ENCODE measurements around the gene TEDDM1.

TEDDM1 gene

DNA sequence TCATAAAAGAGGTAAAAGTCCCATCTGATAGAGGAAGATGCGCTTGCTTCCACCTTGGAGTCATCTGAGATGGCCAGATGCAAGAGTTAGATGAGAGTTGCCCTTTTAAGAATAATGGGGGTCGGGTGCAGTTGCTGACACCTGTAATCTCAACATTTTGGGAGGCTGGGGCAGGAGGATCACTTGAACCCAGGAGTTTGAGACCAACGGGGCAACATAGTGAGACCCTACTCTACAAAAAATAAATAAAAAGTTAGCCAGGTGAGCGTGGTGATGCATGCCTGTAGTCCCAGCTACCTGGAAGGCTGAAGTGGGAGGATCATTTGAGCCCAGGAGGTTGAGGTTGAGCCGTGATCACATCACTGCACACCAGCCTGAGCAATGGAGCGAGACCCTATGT lies 13.5 kb upstream of the TEDDM1 start:
- Mint-ChIP-seq H3K4me1 (no peaks in the 10 kb centered on the region), H3K4me3 (no peak overlapping the region), H3K9me3 (no peaks in the 10 kb centered on the region), H3K27ac (no peak overlapping the region), H3K36me3 (no peaks in the 10 kb centered on the region)
- ATAC-seq (no peak), DNase-seq (ENCODE audit: low spot score in 2 of 2) (no peak)

DNA sequence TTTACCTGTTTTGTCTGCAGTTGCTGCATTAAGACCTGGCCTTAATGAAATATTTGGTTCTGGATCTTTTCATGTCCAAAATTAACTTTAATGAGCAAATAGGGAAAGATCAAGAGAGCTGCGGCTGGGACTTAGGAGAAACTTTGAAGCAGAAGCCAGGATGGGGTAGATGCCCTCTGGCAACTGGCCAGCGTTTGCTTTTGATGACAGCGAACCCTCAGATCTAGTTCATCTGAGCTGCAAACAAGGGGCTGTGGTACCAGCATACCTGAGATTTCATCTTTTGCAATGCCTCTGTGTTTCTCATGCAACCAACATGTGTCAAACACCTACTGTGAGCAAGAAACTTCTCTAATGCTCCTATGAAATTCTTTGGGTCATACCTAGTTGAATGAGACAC lies 13.0 kb upstream of the TEDDM1 start:
- Mint-ChIP-seq H3K36me3 (no peaks in the 10 kb centered on the region), H3K4me1 (no peaks in the 10 kb centered on the region), H3K9me3 (no peaks in the 10 kb centered on the region), H3K4me3 (no peak overlapping the region), H3K27ac (no peak overlapping the region)
- ATAC-seq = no peak
- DNase-seq (ENCODE audit: low spot score in 2 of 2) = no peak

DNA sequence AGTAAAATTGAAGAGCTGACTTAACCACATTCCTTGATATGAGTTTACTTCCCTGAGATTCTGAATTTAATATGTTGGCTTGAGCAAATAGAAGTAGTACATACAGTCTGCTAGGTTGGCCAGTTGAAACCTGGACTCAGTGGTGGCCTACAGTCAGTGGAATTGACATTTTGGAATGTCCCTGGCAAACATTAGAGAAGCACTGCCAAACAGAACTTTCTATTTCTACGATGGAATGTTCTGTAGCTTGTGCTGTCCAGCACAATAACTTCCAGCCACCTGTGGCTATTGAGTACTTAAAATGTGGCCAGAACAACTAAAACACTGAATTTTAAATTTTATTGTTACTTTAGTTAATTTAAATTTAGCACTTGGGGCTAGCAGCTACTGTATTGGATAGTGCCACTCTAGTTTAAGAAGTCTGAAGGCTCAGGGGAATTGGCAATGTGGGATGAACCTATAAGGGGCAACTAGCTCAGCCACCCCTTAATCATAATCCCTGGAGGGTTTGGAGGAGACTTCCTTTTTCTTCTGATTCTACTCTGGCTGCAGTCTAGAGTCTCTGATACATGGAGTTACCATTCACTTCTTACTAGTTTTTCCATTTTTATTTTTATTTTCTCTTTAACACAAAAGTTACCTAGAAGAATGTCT lies 10.3 kb upstream of the TEDDM1 start:
- no peaks in the 10 kb centered on the region for H3K4me1 Mint-ChIP-seq

DNA sequence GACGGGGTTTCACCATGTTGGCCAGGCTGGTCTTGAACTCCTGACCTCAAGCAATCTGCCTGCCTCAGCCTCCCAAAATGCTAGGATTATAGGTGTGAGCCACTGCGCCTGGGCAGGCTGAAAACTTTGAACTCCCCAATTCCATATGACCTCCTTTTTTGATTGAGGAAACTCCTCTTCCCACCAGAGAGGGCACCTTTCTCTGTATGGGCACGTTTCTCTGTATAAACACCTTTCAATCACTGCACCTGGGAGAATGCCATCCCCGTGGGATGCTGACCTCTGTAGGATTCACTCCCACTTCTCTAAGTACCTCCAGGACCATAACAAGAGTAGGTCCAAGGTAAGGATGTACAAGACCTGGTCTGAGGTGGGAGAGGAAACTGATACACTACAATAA lies 9.7 kb upstream of the TEDDM1 start:
- Mint-ChIP-seq H3K36me3 (no peaks in the 10 kb centered on the region), H3K9me3 (peaks cover 4% of the 10 kb centered on the region), H3K27ac (no peak overlapping the region), H3K4me3 (no peak overlapping the region), H3K4me1 (no peaks in the 10 kb centered on the region)
- DNase-seq (ENCODE audit: low spot score in 2 of 2) = no peak
- ATAC-seq = no peak

More for the DNA sequence above, 10.3 kb upstream of the TEDDM1 start:
- Mint-ChIP-seq H3K9me3 (peaks cover under 1% of the 10 kb centered on the region), H3K27ac (no peak overlapping the region), H3K4me3 (no peak overlapping the region), H3K36me3 (no peaks in the 10 kb centered on the region)
- DNase-seq (ENCODE audit: low spot score in 2 of 2) = no peak
- ATAC-seq = no peak

DNA sequence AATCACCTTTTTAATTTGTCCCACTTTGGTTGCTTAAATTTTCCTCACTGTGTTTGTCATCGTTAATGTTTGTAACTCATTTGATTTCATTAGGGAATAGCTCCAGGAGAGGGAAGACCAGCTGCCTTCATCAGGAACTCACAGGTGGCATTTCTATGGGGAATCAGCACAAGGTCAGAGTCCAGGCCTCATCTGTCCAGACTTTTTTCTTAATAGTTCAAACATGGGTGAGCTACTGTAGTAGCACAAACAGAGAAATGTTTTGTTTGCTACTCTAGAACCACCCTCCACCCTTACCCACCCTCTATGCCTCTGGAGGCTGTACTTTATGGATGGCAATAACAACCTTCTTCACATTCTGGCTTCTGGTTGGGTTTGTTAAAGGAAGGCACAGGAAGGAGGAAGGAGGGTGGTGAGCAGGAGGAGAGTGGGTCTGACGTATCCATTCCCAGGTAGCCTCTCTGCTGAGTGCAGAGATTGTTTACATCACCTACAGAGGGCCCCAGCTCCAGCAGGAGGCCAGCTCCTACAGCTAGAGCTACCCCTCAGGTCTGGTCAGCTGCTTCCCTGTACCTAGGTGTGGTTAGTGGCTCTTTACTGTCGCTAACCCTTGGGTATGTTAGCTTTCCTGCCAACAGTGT lies 8.1 kb upstream of the TEDDM1 start:
- DNase-seq (ENCODE audit: low spot score in 2 of 2) (no peak), ATAC-seq (no peak)
- H3K36me3 Mint-ChIP-seq = no peaks in the 10 kb centered on the region
- H3K9me3 Mint-ChIP-seq = peaks cover 4% of the 10 kb centered on the region
- no peak overlapping the region for H3K4me3 Mint-ChIP-seq
- H3K4me1 Mint-ChIP-seq = no peaks in the 10 kb centered on the region
- no peak overlapping the region for H3K27ac Mint-ChIP-seq

DNA sequence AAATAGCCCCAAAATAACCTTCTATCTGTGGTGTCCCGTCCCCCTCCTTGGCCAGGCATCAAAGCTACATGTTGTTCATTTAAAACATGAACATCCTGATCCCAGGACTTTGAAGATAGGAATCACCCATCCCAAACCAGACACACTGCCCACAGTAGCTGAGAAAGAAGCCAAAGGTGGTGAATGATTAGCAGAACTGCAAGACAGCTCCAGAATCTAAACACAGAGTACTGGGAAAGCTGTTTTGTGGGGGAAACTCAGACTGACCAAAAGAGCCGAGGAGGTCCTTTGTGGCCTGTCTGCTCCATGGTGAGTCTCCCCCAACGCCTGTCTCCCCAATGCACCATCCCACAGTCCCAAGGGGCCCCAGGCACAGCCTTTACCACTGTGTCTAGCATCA lies 7.3 kb upstream of the TEDDM1 start:
- Mint-ChIP-seq H3K36me3 (no peaks in the 10 kb centered on the region), H3K4me1 (no peaks in the 10 kb centered on the region), H3K9me3 (peaks cover 4% of the 10 kb centered on the region), H3K27ac (no peak overlapping the region), H3K4me3 (no peak overlapping the region)
- ATAC-seq (no peak), DNase-seq (ENCODE audit: low spot score in 2 of 2) (no peak)

DNA sequence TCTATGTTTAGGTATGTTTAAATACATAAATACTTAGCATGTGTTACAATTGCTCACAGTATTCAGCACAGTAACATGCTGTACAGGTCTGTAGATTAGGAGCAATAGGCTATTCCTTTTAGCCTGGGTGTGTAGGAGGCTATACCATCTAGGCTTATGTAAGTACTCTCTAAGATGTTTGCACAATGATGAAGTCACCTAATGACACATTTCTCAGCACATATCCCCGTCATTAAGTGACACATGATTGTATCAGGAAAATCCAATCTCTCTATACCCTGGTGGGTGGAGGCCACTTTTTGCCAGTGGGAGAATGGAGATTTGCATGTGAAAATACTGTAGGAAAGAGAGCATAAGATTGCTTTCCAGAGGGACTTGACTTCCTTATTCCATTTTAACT lies 5.5 kb upstream of the TEDDM1 start:
- Mint-ChIP-seq H3K9me3 (peaks cover 4% of the 10 kb centered on the region), H3K36me3 (no peaks in the 10 kb centered on the region), H3K4me1 (no peaks in the 10 kb centered on the region), H3K4me3 (no peak overlapping the region), H3K27ac (no peak overlapping the region)
- no peak for ATAC-seq
- no peak for DNase-seq (ENCODE audit: low spot score in 2 of 2)

DNA sequence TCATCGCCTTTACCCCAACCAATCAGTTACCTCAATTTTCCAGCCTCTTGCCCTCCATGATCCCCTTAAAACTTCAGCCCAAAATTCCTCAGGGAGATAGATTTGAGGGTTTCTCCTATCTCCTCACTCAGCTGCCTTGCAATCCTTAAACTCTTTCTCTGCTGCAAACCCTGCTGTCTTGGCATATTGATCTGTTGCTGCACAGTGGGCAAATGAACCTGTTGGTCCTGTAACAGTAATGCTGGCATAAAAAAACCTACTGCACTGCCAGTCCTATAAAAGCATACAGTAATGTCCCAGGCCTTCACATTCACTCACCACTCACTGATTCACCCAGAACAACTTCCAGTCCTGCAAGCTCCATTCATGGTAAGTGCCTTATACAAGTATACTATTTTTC lies 5.1 kb upstream of the TEDDM1 start:
- no peak for ATAC-seq
- Mint-ChIP-seq H3K27ac (no peak overlapping the region), H3K36me3 (no peaks in the 10 kb centered on the region), H3K9me3 (peaks cover 4% of the 10 kb centered on the region), H3K4me1 (no peaks in the 10 kb centered on the region), H3K4me3 (no peak overlapping the region)
- no peak for DNase-seq (ENCODE audit: low spot score in 2 of 2)

DNA sequence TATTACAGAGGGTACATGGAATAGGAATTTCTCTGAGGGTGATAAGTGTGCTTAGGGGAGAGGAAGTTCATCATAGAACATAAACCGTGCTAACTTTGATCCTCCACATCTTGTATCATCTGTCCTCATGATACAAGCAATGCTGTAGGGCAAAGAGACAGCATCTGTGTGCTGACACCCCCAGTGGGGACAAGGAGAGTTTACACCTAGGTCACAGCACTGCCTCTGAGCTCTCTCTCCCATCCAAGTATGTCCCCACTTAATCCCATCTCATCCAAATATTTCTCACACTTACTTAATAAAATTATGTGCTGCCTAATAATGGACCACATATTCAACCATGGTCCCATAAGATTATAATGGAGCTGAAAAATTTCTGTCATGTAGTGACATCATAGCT lies 4.3 kb upstream of the TEDDM1 start:
- ATAC-seq = no peak
- H3K4me1 Mint-ChIP-seq = no peaks in the 10 kb centered on the region
- no peak overlapping the region for H3K4me3 Mint-ChIP-seq
- no peaks in the 10 kb centered on the region for H3K36me3 Mint-ChIP-seq
- peaks cover 4% of the 10 kb centered on the region for H3K9me3 Mint-ChIP-seq
- H3K27ac Mint-ChIP-seq = no peak overlapping the region
- no peak for DNase-seq (ENCODE audit: low spot score in 2 of 2)

DNA sequence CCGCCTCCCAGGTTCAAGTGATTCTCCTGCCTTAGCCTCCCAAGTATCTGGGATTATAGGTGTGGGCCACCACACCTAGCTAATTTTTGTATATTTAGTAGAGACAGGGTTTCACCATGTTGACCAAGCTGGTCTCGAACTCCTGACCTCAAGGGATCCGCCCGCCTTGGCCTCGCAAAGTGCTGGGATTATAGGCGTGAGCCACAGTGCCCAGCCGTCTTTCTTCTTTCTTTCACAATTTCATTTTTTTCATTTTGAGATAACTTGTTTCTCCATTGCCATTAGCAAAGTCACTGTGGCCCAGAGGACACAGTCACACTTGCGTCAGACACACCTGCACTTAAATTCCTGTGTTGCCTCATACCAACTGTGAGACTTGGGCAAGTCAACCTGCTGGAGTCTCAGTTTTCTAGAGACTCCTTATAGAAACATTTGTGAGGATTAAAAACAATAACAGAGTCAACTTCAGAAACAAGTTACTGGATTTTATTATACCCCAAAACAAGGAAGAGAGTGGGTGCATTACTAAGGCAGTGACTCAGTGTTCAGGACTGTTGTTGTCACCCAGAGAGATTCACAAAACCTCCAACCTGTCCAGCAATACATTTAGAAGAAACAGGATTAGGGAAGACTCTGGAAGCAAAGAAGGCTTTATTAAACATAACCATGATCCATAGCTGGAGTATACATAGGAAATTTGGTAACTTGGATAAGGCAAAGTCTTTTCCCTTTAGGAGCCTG lies 2.6 kb downstream of the TEDDM1 start:
- Mint-ChIP-seq H3K4me1 (no peaks in the 10 kb centered on the region), H3K4me3 (no peak overlapping the region), H3K36me3 (no peaks in the 10 kb centered on the region), H3K27ac (no peak overlapping the region), H3K9me3 (no peaks in the 10 kb centered on the region)
- DNase-seq (ENCODE audit: low spot score in 2 of 2) (no peak), ATAC-seq (no peak)

DNA sequence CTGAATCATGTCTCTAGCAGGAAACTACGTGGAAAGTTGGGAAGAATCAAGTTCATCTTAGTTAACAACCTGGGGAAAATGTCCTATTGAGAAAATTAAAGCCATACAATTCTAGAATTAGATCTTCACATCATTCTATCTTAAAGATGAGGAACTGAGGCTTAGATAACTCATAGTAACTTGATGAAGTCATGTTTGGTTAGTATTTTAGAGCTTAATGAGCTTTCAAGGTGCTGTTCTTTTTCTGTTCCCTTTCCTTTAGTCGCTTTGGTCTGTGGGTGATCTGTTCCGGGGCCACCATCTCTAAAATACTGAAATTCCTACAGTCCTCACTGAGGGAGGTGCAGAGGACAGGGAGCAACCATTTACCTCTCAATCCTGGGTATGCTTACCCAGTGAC lies 4.6 kb downstream of the TEDDM1 start:
- ATAC-seq = no peak
- Mint-ChIP-seq H3K9me3 (no peaks in the 10 kb centered on the region), H3K4me3 (no peak overlapping the region)

DNA sequence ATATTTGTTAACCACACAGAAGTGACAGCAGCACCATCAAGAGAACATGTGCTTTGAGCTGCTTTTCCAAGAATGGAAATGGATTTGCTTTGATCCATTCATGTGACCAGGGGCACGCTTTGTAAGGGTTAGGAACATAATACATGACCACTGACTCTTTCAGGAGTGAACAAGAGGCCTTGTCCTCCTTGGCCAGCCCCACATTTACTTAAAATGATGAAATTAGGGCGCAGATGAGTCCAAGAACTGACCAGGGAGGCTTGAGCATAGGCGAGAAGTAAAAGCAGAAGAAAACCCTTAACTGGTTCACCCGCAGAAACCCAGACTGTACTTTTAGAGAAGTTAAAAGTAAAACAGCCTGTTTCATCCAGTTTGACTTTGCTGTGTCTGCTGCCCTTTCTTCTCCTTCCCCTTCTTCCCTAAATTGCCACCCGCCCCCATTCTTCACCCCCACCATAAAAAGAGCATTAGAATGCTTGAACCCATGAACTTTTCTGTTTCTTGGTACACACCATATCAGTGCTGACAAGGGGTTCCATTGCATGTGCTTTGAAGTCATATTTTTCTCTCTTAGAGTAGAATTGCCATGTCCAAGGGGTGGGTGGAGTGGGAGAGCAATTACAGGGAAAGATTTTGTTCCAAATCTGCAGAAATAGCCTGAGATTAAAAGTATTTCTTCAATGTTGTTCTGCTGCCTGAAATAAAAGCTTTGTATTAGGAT lies 6.3 kb downstream of the TEDDM1 start:
- H3K36me3 Mint-ChIP-seq = peaks cover 22% of the 10 kb centered on the region
- H3K4me1 Mint-ChIP-seq = peaks cover 20% of the 10 kb centered on the region
- ATAC-seq (no peak), DNase-seq (ENCODE audit: low spot score in 2 of 2) (no peak)
- H3K27ac Mint-ChIP-seq = no peak overlapping the region
- no peaks in the 10 kb centered on the region for H3K9me3 Mint-ChIP-seq
- no peak overlapping the region for H3K4me3 Mint-ChIP-seq

More for the DNA sequence above, 4.6 kb downstream of the TEDDM1 start:
- Mint-ChIP-seq H3K27ac (no peak overlapping the region), H3K4me1 (peaks cover 4% of the 10 kb centered on the region), H3K36me3 (peaks cover 5% of the 10 kb centered on the region)
- DNase-seq (ENCODE audit: low spot score in 2 of 2) = no peak

DNA sequence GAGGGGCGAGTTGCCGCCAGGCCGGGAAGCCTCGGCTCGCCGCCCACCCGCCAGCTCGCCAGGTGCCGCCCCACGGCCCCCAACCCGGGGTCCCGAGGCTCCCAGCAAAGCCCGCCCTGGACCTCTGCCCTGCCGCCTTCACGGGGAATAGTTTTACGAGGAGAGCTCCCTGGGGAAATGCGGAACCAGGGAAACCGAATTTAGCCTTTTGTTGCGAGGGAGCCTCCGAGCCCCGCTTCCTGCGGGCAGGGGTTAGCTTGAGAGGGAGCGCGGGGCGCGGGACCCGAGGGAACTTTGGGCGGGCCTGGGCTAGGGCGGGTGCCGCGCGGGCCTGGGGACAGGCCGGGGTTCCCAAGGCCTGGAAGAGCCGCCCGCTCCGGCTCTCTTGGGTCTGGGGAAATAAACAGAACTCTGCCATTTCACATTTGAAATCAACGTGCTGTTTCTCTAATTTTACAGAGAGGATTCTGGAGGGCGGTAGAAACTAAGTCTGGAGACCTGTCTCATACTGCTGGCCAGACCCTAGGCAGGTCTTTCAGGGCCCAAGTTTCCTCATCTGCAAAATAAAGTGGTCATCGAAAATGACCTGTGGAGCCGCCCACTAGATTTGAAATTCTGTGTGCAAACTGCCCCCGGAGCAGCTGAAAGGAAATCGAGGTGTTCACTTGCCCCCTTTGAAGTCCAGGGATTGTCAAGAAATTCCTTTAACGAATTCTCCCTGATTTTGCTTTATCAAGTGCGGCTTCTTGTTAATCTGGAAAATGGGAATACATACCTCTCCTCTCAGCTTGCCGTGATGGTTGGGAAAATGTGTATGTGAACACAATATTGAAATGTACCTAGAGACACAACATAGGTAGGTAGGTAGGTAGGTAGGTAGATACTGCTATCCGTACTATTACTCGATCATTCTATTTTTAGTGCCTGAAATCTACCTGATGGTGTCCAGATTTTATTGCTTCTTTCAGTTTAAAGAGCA lies 8.1 kb downstream of the TEDDM1 start:
- Mint-ChIP-seq H3K9me3 (no peaks in the 10 kb centered on the region), H3K4me1 (peaks cover 32% of the 10 kb centered on the region), H3K4me3 (peak overlapping the region; percentile 99), H3K36me3 (peaks cover 40% of the 10 kb centered on the region), H3K27ac (peak overlapping the region; percentile 97)
- ATAC-seq (peak; percentile 1), DNase-seq (ENCODE audit: low spot score in 2 of 2) (peak; percentile 11 to 55)

DNA sequence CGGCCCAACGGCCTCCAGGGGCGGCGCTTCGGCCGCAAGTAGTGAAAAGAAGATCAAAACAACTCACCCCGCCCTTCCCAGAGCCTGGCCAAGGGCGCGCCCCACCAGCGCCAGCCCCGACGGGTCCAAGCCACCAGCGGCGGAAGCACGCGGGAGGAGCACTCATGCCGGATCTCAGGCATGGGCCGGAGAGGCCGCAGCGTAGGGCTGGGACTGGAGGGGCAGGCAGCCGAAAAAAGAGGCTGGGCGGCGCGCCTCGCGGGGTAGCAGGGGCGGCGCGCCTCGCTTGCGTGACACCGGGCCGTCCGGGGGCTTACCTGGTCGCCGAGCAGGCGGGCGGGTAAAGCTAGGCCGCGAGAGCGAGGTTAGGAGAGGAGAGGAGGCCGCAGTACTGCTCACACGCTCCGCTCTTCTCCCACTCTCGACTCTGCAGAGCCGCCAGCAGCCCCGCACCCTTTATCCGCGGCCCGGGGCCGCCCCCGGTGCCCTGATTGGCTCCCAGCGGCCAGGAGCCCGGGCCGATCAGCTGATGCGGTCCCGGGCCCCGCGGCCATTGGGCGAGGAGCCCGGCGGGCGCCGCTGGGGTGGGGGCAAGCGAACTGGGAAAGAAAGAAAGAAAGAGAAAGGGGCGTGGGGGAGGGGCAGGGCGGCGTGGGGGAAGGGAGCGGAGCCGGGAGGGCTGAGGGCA lies 9.0 kb downstream of the TEDDM1 start, which contains the start of gene GLUL:
GLUL (minus strand) TSS at position 429 of the 688 bp plus-strand sequence. CDS start 3,053 bp downstream, outside the sequence.
- Mint-ChIP-seq H3K4me1 (peaks cover 36% of the 10 kb centered on the region), H3K4me3 (peak within 1 kb of the TSS; percentile 99), H3K36me3 (peaks cover 49% of the 10 kb centered on the region), H3K27ac (peak within 1 kb of the TSS; percentile 97), H3K9me3 (no peaks in the 10 kb centered on the region)
- DNase-seq (ENCODE audit: low spot score in 2 of 2) (peak; percentile 57 to 81), ATAC-seq (peak; percentile 85)
